Frontal cortex (tissue), 4 donors: ENCODE data around the gene ANXA5. TPM values are rescaled to one million over a fixed set of nuclear protein-coding genes. Genes with fewer than 3 reads are reported as not detected.
A peak's percentile ranks its signal among the peaks of the same experiment; 100 is the strongest.
"Not testable (repeated sequence)": the region's sequence is repeated elsewhere in the genome, so short reads cannot be mapped to it uniquely, and the experiment has no call there.

ENCODE experiments used
- DNase-seq, 2 donors: peaks; one replicate each; pipeline ENCODE4 v3.0.0; 2012; ENCODE audit warnings: low spot score in 2 of 2
- FAIRE-seq: peaks from 2 replicates; lab custom pipeline; 2012; peaks lifted over from hg19 to GRCh38; lab: Jason Lieb, UNC
- total RNA-seq: library from RNA; depleted of rRNA; stranded (reverse); fragments of >200 nt; gene quantifications from one replicate; pipeline ENCODE4 v1.2.3, GENCODE V29; 2014
- donor health status: control.
- donor health status: control.
- donor health status: control.

Gene ANXA5
- total RNA-seq, result 31.8 TPM

DNA sequence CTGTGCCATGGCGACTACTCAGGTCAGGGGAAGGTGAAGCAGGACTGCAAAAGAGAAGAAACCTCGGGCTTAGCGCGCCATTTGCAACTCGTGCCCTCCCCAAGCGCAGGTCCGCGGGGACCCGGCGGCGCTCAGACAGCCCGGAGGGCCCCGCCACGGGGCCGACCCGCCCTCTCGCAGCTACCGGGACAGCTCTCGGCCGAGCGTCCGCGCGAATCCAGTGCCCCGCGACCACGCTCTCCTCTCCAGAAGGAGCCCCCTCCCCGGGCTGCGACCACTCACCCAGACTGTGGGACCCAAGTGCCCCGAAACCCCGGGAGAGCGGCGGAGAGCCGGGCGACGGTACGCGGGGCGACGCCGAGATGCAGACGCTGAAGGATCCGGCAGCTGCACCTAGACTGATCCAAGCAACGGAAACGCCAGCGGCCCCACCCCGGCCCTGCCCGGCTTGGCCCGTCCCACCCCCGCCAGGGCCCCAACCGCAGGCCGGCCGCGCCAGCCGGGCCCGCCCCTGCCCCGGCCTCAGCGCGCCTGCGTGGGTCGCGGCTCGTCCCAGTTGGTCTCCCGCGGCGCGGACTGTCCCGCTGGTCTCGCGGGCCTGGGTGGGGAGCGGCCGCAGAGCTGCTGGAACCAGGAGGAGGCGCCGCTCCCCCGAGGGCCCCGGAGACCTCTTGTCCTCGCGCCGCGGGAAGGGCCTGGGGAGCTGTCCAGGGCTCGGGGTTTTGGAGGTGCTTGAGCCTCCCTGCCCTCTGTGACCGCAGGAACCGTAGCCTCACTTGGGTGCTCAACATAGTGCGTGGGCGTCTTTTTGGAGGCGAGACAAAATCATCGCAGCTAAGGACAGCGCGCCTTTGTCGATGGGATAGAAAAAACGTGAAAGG, at the start of gene ANXA5:
TSS of gene ANXA5 (minus strand) at position 400 of the 881 bp plus-strand sequence. CDS start at position 9, 391 bp downstream.
- DNase-seq (peak; percentile 78), FAIRE-seq (no peak)

DNA sequence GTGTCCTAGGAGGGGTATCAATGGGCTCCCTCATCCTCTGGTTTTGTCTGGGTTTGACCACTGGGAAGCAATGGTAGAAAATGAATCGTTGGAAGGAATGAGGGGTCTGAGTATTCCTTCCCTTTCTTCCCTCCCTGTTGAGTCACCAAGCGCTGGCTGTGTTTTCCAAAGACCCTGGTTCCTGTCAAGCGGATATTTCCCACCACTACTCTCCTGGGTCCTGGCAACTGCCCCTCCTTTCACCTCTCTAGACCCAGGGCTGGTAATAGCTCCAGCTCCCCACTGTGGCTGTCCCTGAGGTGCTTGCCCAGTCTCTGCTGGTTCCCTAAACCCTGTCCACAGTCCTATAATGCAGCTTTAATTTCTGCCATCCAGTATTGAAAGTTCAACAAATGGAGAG, 46.0 kb upstream of the ANXA5 start:
- FAIRE-seq (no peak), DNase-seq (no peak)

DNA sequence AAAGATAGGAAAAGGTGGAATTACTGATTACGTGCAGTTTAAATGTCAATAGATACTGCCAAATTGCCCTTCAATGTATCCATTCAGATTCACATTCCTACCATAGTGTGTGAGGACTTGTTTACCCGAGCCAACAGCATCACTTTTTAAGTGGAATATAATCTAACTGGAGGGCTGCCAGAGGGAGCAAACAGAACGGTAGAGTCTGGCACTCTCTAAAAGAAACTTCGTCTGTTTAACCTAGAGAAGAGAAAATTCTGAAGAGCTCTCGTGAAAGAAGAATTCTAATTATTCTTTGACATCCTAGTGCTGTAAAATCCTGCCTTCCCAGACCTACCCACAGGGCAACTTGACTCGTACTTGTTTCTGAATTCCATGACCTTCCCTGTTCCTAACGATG, 45.0 kb upstream of the ANXA5 start:
- no peak for FAIRE-seq
- no peak for DNase-seq

GRCh38 chr4:121740796-121741409, 44.1 kb upstream of the ANXA5 start:
- no peak for DNase-seq
- FAIRE-seq, result no peak

- FAIRE-seq (no peak), DNase-seq (no peak)
Measured at GRCh38 chr4:121739575-121739974, 42.8 kb upstream of the ANXA5 start.

GRCh38 chr4:121738780-121739535, 42.2 kb upstream of the ANXA5 start:
- no peak for FAIRE-seq
- no peak for DNase-seq

DNA sequence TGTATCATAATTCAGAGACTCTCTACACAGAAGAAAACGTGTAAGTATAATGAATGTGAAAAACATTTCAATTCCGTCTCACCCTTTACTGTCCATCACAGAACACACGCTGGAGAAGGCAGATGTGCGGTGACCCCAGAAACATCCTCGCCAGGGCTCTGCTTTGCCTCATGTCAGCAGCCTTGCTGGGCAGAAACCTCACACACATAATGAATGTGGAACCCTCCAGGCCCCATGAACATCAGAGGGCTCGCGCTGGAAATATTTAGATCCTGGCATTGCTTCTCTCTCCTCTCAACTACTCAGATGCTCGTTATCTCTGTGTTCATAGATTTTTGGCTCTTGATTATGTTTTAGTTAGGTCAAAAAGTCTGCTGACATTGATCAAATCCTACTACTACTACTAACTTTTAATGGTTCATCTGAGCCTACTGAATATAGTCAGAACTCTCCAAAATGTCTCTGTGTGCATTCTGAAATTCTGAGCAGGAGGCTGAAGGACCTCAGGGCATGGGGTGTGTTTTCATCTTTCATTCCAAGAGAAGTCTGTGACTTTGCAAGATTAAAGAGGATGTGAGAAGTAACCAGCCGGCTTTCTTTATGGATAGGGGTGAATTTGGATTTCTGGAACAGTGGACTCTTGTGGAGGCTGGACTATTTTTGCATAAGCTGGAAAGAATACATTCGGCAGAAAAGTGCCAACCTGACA, 41.2 kb upstream of the ANXA5 start:
- FAIRE-seq, result no peak

DNA sequence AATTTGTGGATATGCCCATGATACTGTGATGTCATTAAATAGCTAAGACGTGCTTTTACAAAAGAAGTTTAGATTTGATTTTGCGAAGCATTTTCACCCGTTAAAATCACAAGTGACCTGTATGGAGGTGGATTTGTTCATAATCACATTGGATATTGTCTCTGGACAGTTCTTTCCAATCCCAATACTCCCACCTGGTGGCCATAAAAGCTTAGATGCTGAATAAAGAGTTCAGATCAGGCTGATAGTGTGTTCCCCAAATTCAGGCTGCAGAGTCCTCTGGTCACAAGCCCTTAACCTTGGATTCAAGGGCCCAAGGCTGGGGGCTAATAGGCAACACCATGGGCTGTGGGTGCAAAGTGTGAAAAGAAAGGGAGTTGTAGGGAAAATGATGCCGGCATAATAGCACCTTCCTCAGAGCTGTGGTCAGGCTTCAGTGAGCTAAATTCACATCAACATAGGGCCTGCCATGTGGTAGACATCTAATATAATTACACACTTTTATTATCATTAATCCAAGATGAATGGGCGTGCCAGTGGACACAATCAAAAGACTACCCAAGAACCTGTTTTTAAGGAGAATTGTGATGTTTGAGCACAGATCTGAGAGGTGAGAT, 40.1 kb upstream of the ANXA5 start:
- FAIRE-seq (no peak), DNase-seq (peak in 1 of 2 donors; percentile 27)

More for the DNA sequence above, 41.2 kb upstream of the ANXA5 start:
- DNase-seq, result no peak

- no peak for DNase-seq
- no peak for FAIRE-seq
Measured at GRCh38 chr4:121734571-121734970, 37.8 kb upstream of the ANXA5 start.

- DNase-seq (no peak), FAIRE-seq (no peak)
Measured at GRCh38 chr4:121733942-121734341, 37.2 kb upstream of the ANXA5 start.

GRCh38 chr4:121729753-121730152, 33.0 kb upstream of the ANXA5 start:
- not testable (repeated sequence) for FAIRE-seq

DNA sequence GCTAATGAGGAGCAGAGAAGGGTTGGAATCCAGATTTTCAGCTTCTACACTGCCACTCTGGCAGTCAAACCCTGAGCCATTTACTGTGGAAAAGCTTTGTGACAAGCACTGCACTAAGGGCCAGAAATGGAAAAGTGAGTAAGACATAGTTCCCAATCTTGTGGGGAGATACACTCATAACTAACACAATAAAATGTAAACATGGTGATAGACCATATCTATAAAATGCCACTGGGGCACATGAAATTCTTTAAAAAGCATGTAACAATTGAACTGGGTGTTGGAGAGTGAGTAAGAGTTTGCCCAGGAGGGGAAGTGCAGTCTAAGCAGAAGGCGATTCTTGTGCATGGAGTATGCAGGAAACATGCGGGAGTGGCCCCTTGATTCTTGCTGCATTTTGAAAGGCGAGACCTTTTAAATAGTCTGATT, 32.0 kb upstream of the ANXA5 start:
- FAIRE-seq, result no peak
- DNase-seq, result no peak

More at GRCh38 chr4:121729753-121730152, 33.0 kb upstream of the ANXA5 start:
- not testable (repeated sequence) for DNase-seq

- DNase-seq, result no peak
- FAIRE-seq, result no peak
Measured at GRCh38 chr4:121728066-121728465, 31.3 kb upstream of the ANXA5 start.

DNA sequence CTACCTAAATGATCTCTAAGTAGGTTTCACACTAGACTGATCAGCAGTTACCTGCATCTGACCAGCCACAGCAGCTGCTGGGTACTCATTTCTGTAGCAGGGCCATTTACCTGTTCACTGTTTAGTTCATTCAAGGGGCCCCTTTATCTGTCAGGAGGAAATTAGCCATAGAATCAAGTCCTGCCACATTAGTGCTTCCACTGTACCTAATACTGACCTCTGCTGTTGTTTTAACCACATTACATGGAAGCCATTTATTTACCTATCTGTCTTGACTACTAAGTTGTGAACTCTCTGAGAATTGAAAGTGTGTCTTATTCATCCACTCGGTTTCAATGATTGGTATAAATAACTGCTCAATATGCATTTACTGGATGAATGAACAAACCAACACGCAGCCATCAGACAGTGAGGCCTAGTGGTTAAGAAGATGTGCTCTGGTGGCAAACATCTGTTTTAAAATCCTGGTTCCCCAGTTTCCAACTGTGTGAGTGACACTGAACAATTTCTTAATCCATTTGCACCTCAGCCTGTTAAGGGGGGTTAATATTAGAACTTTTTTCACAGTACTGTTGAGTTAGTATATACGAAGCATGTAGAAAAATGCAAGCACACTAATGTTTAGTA, 30.0 kb upstream of the ANXA5 start:
- FAIRE-seq (no peak), DNase-seq (peak in 1 of 2 donors; percentile 36)

GRCh38 chr4:121724671-121725070, 27.9 kb upstream of the ANXA5 start:
- no peak for FAIRE-seq
- no peak for DNase-seq

DNA sequence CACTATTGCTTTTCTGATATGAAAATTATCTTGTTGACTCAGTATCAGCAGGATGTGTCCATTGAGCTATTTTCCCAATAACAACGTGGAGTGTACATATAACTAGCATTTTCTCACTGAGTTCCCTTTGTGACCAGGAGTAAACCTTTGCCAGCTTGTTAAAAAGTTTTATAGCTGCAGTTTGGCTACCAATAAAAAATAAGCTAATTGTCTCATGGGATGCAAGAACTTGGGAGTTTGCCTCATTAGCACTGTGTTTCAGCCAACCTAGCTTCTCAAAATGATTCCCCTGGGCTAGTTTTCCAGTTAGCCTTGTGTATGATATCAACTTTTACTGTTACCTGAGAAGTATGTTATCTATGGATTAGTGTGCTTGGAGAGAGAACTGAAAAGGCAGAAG, 24.9 kb upstream of the ANXA5 start:
- no peak for DNase-seq
- FAIRE-seq, result no peak

DNA sequence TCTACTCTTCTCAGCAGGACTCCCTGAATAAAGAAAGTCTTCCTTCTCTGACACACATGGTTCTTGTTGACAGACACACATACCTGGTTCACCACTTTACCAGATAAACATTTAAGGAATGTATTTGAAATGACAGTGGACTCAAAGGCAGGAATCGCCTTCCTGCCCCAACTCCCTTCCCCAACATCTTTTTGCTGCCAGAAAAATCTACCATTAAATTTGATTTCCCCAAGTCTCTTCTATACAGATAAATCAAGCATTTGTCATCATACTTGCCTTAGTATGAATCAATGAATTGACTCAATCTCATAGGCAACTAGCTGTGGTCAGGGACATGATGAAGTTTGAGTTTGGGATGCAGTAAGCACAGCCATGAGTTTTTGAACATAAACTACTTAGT, 23.3 kb upstream of the ANXA5 start:
- no peak for FAIRE-seq
- no peak for DNase-seq

GRCh38 chr4:121717680-121718237, 21.0 kb upstream of the ANXA5 start:
- FAIRE-seq, result no peak
- DNase-seq, result no peak

DNA sequence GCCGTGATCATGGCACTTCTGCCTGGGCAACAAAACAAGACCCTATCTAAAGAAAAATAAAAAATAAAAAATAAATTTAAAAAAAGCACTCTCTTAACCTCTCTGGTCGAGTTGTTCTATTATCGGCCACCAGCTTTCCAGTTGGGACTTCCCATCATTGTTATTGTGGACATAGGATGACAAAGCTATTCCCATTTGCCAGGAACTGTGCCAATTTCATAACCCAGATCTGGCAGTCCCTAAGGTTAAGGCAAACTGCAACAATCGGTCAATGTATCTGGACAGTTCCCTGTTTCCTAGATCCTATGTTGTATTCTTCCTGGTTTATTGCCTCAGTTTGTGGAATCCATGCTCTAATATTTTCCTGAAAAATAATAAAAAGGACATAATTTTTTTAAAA, 17.8 kb upstream of the ANXA5 start:
- no peak for DNase-seq
- FAIRE-seq, result no peak
